Fibroblast of villous mesenchyme (primary cell): ENCODE measurements around the gene PYY. TPM values are rescaled to one million over a fixed set of nuclear protein-coding genes. Genes with fewer than 3 reads are reported as not detected.
A peak's percentile ranks its signal among the peaks of the same experiment; 100 is the strongest.

Experiments
- DNase-seq: peaks from one replicate; pipeline ENCODE4 v3.0.0-alpha.2; 2010; ENCODE audit warnings: low read depth
- H3K4me3 ChIP-seq: 2 replicates; pipeline ENCODE4 v1.5.1; 2011; ENCODE audit warnings: low read depth, mild to moderate bottlenecking, low read length
- total RNA-seq: library from RNA; depleted of rRNA; stranded (reverse); fragments of >200 nt; gene quantifications from 2 replicates; pipeline ENCODE4 v1.2.3, GENCODE V29; 2012
- TF ChIP-seq, protein P1 (sequence below): IDR thresholded peaks from 2 replicates; pipeline ENCODE4 v1.5.1; 2012; ENCODE audit warnings: low read depth, mild to moderate bottlenecking, low read length; ENCODE audit not compliant: insufficient read depth

PYY gene
- total RNA-seq, 1 donor: not detected

DNA sequence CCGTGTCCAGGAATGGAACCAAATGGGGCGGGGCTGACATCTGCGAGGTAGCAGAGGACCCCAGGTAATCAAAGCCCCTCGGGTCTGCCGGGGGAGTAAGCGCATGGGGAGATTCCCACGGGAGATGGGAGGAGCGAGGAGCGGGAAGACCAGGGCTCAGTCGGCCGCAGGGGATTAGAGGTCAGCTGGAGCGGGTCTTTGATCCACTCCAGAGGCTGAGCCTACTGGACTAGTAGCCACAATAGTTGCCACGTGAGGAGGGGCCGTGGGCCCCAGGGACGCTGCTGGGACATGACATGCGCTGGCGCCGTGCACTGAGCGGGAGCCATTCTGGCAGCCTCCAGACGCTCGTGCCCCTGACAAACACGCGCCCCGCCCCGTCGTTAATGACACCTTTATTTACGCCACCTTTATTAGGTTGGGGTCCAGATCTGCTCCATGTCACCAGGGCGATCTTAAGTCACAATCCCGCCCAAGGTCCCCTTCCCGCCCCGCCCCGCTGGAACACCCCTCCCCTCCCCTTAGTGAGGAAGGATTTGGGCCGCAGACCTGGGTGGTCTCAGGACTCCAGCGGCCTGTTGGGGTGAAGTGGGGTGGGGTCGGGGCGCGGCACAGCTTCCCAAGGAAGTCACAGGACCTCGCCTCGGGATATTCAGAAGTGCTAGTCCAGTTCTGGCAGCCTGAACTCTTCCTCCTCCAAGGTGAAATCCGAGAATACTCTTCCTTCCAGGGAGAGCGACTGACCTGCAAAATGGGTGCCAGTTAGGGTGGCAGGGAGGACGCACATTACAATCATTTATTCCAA lies 26.5 kb downstream of the PYY start:
- no peak for DNase-seq
- TF ChIP-seq, protein P1, sequence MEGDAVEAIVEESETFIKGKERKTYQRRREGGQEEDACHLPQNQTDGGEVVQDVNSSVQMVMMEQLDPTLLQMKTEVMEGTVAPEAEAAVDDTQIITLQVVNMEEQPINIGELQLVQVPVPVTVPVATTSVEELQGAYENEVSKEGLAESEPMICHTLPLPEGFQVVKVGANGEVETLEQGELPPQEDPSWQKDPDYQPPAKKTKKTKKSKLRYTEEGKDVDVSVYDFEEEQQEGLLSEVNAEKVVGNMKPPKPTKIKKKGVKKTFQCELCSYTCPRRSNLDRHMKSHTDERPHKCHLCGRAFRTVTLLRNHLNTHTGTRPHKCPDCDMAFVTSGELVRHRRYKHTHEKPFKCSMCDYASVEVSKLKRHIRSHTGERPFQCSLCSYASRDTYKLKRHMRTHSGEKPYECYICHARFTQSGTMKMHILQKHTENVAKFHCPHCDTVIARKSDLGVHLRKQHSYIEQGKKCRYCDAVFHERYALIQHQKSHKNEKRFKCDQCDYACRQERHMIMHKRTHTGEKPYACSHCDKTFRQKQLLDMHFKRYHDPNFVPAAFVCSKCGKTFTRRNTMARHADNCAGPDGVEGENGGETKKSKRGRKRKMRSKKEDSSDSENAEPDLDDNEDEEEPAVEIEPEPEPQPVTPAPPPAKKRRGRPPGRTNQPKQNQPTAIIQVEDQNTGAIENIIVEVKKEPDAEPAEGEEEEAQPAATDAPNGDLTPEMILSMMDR: no peak
- H3K4me3 ChIP-seq: no peak overlapping the region

DNA sequence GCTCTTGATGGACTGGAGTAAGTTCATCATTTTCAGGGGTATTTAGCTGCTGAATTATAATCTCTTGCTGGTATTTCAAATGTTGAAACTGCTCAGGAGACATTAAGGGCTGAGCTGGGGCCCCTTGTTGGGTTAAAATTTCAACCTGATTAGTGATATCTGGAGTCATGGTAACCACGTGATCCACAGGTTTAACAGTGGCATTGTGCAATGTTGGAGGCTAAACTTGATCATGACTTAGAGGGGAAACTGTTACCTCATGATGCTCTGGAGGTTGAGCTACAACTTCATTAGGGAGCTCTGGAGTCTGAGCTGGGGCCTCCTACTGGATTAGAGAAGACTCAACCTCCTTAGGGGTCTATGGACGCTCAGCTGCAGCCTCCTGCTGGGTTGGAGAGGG lies 29.2 kb downstream of the PYY start:
- no peak overlapping the region for H3K4me3 ChIP-seq
- DNase-seq: no peak
- TF ChIP-seq, protein P1: no peak

DNA sequence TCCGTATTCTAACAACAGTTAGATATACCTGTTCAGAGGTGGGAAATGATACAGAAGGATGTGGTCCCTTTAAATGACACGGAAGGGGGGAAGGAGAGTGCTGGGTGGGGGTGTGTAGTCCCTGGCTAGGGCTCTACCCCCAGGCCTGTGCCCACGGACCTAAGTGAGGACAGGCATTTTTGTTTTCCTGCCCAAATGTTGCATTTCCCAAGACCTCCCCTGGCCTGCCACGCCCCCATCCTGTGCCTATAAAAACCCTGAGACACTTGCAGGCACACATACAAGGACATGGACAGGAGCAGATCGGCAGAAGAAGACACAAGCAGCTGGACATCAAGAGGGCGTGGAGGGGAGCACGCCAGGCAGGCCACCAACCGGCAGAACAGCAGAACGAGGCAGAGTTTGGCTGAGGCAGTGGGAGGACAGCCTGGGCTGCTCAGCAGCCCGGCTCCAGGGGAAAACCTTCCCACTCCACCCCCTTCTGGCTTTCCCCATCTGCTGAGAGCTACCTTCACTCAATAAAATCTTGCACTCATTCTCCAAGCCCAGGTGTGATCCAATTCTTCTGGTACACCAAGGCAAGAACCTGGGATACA lies 33.1 kb downstream of the PYY start:
- TF ChIP-seq, protein P1: no peak
- DNase-seq: no peak
- H3K4me3 ChIP-seq: no peak overlapping the region

DNA sequence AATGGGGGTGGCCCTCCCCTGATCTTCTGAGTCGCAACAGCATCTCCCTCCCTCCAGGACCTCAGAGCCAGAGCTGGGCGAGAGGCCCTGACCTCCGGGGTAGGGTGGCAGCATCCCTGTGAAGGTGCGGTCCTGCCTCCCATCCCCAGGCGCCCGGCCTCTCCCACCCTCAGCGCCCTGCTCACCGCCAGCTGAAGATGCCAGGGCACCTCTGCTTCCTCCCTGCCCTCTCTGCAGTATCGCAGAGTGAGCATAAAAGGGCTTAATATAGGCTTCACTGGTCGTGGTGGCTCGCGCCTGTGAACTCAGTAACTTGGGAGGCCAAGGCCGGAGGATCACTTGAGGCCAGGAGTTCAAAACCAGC lies 35.7 kb downstream of the PYY start:
- H3K4me3 ChIP-seq: no peak overlapping the region
- TF ChIP-seq, protein P1: no peak
- DNase-seq: no peak

DNA sequence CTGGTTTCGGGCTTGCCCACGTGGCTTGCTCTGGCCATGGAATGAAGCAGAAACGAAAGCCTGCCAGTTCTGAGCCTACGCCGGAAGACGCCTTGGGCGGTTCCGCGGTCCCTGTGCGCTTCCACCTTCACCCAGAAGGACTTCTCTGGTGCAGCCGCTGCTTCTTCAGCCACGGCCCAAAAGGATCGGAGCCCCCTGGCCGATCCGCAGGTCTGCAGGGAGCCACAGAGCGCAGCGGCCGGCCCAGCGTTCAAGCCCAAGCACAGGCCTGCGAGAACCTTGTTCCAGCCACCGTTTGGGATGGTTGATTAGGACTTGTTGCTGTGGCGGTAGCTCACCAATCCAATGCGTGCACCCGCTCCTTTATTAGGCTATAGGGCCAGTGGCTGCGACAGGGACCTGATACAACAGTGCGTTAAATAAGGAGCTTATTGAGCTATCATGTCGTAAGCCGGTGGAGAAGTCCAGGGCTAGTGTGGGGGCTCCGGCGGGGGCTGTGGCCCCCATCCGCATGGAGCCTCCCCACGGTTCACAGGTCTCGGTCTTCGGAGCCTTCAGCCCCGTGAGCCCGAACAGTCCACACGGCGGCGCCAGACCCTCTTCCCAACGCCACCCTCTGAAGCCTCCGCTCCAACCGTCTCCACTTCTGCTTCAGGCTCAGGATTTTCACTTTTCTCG lies 36.3 kb downstream of the PYY start:
- TF ChIP-seq, protein P1: peak; percentile 56
- DNase-seq: peak; percentile 23
- peak overlapping the region; percentile 30 for H3K4me3 ChIP-seq

DNA sequence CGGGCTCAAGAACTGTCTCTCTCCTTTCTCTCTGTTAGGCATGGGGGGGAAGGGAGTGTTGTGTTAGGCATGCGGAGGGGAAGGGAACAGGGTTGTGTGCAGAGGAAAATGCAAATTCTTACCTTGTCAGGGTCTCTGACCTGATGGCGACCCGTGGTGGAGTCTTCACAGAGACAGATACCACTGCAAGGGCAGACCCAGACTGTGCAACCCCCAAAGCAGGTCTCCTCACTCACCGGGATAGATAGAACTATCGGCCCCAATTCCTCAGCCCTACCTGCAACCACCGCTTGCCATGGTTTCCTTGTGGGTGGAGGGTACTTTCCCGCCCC lies 36.8 kb downstream of the PYY start:
- DNase-seq: no peak
- H3K4me3 ChIP-seq: peak overlapping the region; percentile 30
- TF ChIP-seq, protein P1: no peak

DNA sequence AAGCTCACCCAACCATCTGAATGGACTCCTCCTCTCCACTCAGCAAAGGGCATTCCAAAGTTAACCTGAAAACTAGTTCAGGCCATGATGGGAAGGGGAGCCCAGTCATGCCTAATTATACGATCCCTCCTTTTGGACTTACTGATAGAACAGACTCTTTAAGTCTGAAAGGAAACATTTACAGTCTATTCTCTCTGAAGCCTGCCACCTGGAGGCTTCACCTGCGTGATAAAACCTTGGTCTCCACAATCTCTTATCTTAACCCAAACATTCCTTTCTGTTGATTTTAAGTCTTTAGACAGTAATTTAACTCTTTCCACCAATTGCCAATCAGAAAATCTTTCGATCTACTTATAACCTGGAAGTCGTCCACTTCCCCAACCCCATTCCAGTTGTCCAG lies 37.4 kb downstream of the PYY start:
- TF ChIP-seq, protein P1: no peak
- no peak overlapping the region for H3K4me3 ChIP-seq
- DNase-seq: no peak
